Smooth muscle cell of the coronary artery (primary cell): Measurements from ENCODE around the gene ZNRF2. TPM values are rescaled to one million over a fixed set of nuclear protein-coding genes. Genes with fewer than 3 reads are reported as not detected.

Source experiments
- total RNA-seq: library from RNA; depleted of rRNA; stranded (reverse); fragments of >200 nt; gene quantifications from 2 replicates; pipeline ENCODE4 v1.2.3, GENCODE V29; 2014; ENCODE audit warnings: low replicate concordance

ZNRF2 gene
- 2.8 and 3.2 TPM in 2 replicates for total RNA-seq

DNA sequence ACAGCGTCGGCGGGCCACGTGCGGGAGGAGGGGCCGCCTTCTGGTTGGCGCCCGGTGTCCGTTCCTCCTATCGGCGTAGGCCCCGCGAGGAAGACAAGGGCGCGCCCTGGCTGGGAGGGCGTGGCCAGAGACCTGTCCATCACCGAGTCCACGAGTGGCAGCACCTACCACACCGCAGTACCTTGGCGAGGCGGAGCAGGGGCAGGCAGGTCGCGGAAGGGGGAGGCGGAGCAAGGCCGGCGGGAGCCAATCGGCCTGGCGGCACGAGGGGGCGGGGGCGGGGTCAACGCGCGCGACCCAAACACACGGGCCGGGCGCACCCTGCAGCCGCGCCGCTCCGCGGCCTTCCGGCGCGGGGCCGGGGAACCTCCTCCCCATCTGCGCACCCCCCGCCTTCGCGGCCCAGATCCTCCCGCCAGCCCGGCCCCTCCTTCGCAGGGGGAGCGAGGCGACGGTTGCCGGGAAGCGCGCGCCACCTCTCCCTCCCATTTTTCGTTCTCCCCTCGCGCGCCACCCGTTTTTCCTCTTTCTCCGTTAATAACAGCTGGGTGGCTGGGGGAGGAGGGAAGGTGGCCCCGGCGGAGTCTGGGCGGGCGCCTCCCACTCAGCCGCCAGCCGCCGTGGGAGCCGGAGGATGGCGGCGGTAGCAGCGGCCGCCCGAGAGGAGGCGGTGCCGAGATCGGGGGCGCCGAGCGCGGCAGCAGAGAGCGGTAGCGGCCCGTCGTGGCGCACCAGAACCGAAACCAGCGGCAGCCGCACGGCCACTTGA is at the start of gene ZNRF2:
TSS of gene ZNRF2 (plus strand) at position 300 of the 769 bp plus-strand sequence. CDS start 761 bp downstream, outside the sequence.

Other genes with a start within 250 kb of the ZNRF2 start
- 10.4 and 29.6 TPM in 2 replicates for gene MTURN, start 149.6 kb upstream of the ZNRF2 start, total RNA-seq
- 6.5 and 7.7 TPM in 2 replicates for gene NOD1, start 194.2 kb downstream of the ZNRF2 start, total RNA-seq
- 16.6 and 28.3 TPM in 2 replicates for gene GGCT, start 220.2 kb downstream of the ZNRF2 start, total RNA-seq